ENCODE measurements around the gene MDM2. TPM values are rescaled to one million over a fixed set of nuclear protein-coding genes. Genes with fewer than 3 reads are reported as not detected.

Gene MDM2
- total and polyA plus RNA-seq, 2 of the 8 experiments (the other 6 are each of a cell fraction or from before 2014, with no cell fraction given): 15.1 to 115 TPM

GRCh38 chr12:68873316-68873715 is 65.3 kb downstream of the MDM2 start:
- DNase-seq (ENCODE audit: low read depth in 1 of 2, low spot score in 2 of 2): no peak
- Histone ChIP-seq H2BK120ac (replicated peaks; ENCODE audit: low read depth, low read length) (no peak overlapping the region), H3K9ac (replicated peaks in 1 of 4; ENCODE audit: extremely low read depth in 1 of 4, low read depth in 3 of 4, low read length in 3 of 4) (no peak overlapping the region), H2BK5ac (ENCODE audit: low read depth, low read length) (no peak overlapping the region), H2BK12ac (ENCODE audit: low read depth, low read length) (no peak overlapping the region), H2BK15ac (ENCODE audit: low read length) (no peak overlapping the region), H3K36me3 (ENCODE audit: control insufficient read depth in 2 of 4, insufficient read depth in 4 of 4, low read length in 3 of 4) (no peaks in the 10 kb centered on the region), H3K14ac (ENCODE audit: insufficient read length) (no peak overlapping the region), H4K20me1 (replicated peaks in 1 of 2; ENCODE audit: control insufficient read depth in 1 of 2, insufficient read depth in 2 of 2, low read length in 2 of 2) (no peaks in the 10 kb centered on the region), H3K9me3 (ENCODE audit: insufficient read depth in 2 of 2, low read depth in 1 of 2, low read length in 1 of 2) (no peaks in the 10 kb centered on the region), H3K4ac (replicated peaks; ENCODE audit: insufficient read length, low read depth, low read length) (no peak overlapping the region), H3K18ac (ENCODE audit: extremely low read depth, low read length) (no peak overlapping the region), H3K4me1 (replicated peaks in 1 of 4; ENCODE audit: control insufficient read depth in 3 of 4, insufficient read depth in 4 of 4, low read length in 3 of 4) (no peaks in the 10 kb centered on the region), H3K23ac (ENCODE audit: insufficient read length) (no peak overlapping the region), H3K56ac (replicated peaks; ENCODE audit: insufficient read length, low read depth, low read length) (no peak overlapping the region), H3K79me1 (ENCODE audit: low read depth, low read length) (no peaks in the 10 kb centered on the region), H3K27ac (ENCODE audit: low read depth, low read length) (no peak overlapping the region), H4K8ac (ENCODE audit: extremely low read depth, insufficient read depth, low read length) (no peak overlapping the region), H3K4me3 (ENCODE audit: extremely low read depth in 1 of 4, insufficient read depth in 2 of 4, low read depth in 3 of 4, low read length in 4 of 4) (no peak overlapping the region), H4K5ac (ENCODE audit: insufficient read length, low read depth, low read length) (no peak overlapping the region), H2AFZ (ENCODE audit: low read length) (no peak overlapping the region), H3K23me2 (ENCODE audit: low read depth, low read length) (no peaks in the 10 kb centered on the region), H3K4me2 (ENCODE audit: insufficient read depth in 1 of 2, low read depth in 2 of 2, low read length in 2 of 2) (no peak overlapping the region), H3K27me3 (replicated peaks in 1 of 4; ENCODE audit: control insufficient read depth in 3 of 4, extremely low read depth in 1 of 4, insufficient read depth in 3 of 4, low read length in 3 of 4) (no peaks in the 10 kb centered on the region), H2AK5ac (ENCODE audit: low read depth, low read length) (no peak overlapping the region), H3K79me2 (ENCODE audit: control insufficient read depth in 1 of 2, insufficient read depth in 2 of 2, low read length in 2 of 2) (no peaks in the 10 kb centered on the region), H4K91ac (replicated peaks; ENCODE audit: insufficient read length, low read length) (no peak overlapping the region), H2BK20ac (ENCODE audit: low read length) (no peak overlapping the region)
- TF ChIP-seq CTCF (IDR thresholded peaks at IDR 0.05; ENCODE audit: control extremely low read depth in 1 of 3, insufficient read depth in 1 of 3, low read depth in 1 of 3, low read length in 3 of 3): no peak
- no peak for TF ChIP-seq BRCA1 (IDR thresholded peaks at IDR 0.05; ENCODE audit: low read depth, low read length)
- TF ChIP-seq YY1 (IDR thresholded peaks at IDR 0.05; ENCODE audit: low read depth, low read length): no peak
- no peak for TF ChIP-seq TBP (IDR thresholded peaks at IDR 0.05; ENCODE audit: low read depth, low read length)
- no peak for TF ChIP-seq NRF1 (IDR thresholded peaks at IDR 0.05; ENCODE audit: low read depth, low read length)
- TF ChIP-seq SAP30 (IDR thresholded peaks at IDR 0.05; ENCODE audit: insufficient read depth, insufficient replicate concordance, low read length): no peak
- TF ChIP-seq SP2 (IDR thresholded peaks at IDR 0.05; ENCODE audit: low read length): no peak
- TF ChIP-seq TAF7 (optimal IDR thresholded peaks at IDR 0.05; ENCODE audit: borderline replicate concordance, low read depth, low read length): no peak
- no peak for TF ChIP-seq ATF3 (IDR thresholded peaks at IDR 0.05; ENCODE audit: insufficient read depth, low read depth, low read length)
- TF ChIP-seq CHD2 (IDR thresholded peaks at IDR 0.05; ENCODE audit: low read length): no peak
- ChIA-PET CTCF (ENCODE audit: partially characterized antibody) (interaction anchor here (0.6 to 1.9 kb wide), 3 partner anchors 173 to 198 kb away, joined by 4 to 5 read pairs (median 5); no protein-coding TSS in a partner anchor), POLR2A (ENCODE audit: partially characterized antibody) (no interaction called here)
- 92% methylated on average over 4 of the region's 4 CpGs; no CpG with 5 or more reads in 1 of the 2 experiments for WGBS, 2 experiments (ENCODE audit: extremely low coverage in 1 of 2, insufficient coverage in 1 of 2, insufficient read length in 1 of 2, insufficient replicate concordance in 2 of 2, low coverage in 1 of 2, low lambda C conversion rate in 2 of 2, missing lambda C conversion rate in 1 of 2)
- FAIRE-seq: no peak

Measured in H1 (cell line).